Measurements from ENCODE around the gene NF1.
"Not testable (repeated sequence)": the region's sequence is repeated elsewhere in the genome, so short reads cannot be mapped to it uniquely, and the experiment has no call there.

Gene NF1

DNA sequence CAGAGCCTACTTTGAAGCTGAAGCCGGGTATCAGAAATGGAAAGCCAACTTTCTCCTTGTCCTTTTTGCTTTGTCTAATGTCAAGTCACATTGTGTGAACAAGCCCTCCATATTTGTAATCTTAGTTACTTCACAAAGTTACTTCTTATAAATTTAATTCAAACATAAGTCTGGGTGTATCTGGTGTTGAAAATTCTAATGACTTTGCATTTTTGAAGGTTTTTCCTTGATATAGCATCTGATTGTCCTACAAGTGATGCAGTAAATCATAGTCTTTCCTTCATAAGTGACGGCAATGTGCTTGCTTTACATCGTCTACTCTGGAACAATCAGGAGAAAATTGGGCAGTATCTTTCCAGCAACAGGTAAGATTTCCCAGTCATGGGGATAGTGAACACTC, 165.4 kb downstream of the NF1 start:
- DNase-seq (ENCODE audit: low read depth): no peak

DNA sequence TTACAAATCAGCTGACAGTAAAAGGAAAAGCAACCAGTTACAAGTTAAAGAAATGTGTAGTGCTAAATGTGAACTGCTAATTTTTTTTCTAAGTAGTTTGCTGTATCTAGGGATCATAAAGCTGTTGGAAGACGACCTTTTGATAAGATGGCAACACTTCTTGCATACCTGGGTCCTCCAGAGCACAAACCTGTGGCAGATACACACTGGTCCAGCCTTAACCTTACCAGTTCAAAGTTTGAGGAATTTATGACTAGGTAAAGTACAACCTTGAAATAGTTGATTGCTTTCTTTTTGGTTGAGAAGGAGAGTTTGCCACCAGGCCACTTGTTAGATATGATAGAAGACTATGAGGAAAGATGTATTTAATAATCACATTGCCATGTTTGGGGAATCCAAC, 166.8 kb downstream of the NF1 start:
- no peak for DNase-seq (ENCODE audit: low read depth)

DNA sequence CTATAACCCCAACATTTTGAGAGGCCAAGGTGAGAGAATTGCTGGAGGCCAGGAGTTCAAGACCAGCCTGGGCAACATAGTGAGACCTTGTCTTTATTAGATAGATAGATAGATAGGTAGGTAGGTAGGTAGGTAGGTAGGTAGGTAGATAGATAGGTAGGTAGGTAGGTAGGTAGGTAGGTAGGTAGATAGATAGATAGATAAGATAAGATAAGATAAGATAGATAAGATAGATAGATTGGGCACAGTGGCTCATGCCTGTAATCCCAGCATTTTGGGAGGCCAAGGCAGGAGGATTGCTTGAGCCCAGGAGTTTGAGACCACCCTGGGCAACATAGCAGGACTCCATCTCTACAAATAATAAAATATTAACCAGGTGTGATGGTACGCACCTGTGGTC, 168.1 kb downstream of the NF1 start:
- DNase-seq (ENCODE audit: low read depth): not testable (repeated sequence)

DNA sequence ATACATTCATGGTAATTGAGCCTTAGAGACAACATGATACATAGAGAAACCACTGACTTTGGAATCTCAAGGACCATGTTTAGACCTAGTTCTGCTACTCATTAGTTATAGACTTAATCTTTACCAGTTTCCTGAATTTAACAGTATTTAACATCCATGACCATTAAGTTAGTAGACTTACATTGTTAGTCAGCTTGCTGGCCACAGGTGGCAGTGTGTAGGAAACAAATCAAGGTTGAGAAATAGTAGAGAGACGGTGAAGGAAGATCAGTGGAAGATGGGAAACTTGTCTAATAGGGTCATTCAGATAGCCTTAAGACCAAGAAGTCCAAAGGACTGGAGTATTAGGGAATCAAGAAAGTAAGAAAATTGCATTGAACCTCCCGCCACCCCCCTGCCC, 171.3 kb downstream of the NF1 start:
- DNase-seq (ENCODE audit: low read depth): no peak

GRCh38 chr17:31269036-31269577, 174.3 kb downstream of the NF1 start:
- DNase-seq (ENCODE audit: low read depth): no peak

DNA sequence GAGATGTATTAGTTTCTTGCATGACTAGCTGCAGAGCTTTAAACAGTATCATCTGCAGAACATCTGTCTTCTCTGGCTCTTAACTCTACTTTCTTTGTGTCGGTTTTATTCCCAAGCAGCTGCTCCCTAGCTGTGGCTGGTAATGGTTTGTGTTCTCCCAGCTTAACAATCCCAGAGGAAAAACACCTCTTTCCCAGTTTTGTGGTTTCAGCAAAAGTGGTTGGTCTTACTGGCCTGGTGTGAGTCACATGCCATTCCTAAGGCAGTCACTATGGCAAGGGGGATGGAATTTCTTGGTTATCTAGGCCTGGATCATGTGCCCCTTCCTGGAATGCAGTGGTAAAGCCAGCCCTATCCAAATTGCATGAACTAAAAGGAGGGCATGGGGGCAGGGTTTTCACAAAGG, 174.8 kb downstream of the NF1 start:
- DNase-seq (ENCODE audit: low read depth): no peak

DNA sequence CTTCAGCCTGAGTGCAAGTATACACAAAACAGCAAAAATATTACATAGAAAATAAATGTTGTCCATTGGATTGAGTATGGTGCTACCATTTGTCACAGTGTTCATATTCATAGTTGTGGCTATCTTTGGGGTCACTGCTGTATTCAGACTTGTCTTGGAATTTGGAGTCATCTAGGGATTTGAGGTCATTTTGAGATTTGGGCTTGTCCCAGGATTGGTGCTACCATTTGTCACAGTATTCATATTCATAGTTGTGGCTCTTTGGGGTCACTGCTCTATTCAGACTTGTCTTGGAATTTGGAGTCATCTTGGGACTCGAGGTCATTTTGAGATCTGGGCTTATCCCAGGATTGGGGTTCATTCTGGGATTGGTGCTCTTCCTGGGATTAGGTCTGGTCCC, 177.5 kb downstream of the NF1 start:
- no peak for DNase-seq (ENCODE audit: low read depth)

DNA sequence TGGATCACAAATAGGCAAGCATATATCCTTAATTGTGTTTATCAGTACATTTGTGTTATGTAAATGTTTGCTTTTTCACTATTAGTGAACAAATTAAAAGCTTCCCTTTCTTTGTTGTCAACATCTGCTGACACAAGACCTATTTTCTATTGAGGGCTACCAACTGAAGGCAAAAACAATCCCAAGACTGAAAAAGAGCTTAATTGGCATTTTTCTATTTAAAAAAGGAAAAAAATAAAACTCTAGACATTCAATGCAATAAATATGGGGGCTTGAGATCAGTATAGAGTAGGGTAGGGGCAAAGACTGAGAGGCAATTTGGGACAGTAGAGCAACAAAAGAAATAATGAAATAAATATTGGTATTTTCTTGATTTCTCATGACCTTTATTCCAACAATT, 178.0 kb downstream of the NF1 start:
- DNase-seq (ENCODE audit: low read depth): no peak

DNA sequence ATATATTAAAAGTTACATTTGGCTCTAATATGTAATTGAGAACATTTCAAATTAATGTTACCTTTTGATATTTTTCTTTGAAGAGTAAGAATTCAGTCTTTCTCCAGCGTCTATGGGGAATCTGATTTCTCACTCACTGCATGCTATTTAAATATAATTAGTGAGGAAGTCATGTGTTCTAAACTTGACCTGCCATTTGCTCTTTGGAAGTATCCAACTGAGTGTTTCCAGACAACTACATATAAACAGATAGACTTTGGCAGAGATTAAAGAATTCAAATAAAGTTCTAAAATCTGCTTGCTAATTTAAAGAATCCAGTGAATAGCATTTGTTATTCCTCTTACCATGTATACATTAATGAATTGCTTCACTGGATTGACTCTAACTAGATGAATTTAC, 178.7 kb downstream of the NF1 start:
- no peak for DNase-seq (ENCODE audit: low read depth)

GRCh38 chr17:31274252-31274651, 179.5 kb downstream of the NF1 start:
- DNase-seq (ENCODE audit: low read depth): no peak

- DNase-seq (ENCODE audit: low read depth): no peak
These were observed 180.3 kb downstream of the NF1 start for GRCh38 chr17:31275116-31275515.

DNA sequence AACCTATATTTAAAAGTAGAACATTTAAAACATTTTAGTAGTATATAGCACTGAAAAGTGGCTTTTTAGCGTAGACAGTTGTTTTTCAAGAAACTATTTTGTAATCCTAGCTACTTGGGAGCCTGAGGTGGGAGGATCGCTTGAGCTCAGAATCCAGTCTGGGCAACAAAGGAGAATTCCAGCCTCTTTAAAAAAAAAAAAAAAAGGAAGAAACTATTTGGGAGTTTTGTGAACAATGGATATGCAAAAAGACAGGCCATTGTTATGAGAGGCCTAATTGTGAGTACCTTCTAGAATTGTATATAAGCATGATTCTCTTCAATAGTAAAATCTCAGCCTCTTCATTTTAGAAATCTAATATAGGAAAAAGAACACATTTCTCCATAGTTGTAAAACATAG, 184.6 kb downstream of the NF1 start:
- DNase-seq (ENCODE audit: low read depth): no peak

DNA sequence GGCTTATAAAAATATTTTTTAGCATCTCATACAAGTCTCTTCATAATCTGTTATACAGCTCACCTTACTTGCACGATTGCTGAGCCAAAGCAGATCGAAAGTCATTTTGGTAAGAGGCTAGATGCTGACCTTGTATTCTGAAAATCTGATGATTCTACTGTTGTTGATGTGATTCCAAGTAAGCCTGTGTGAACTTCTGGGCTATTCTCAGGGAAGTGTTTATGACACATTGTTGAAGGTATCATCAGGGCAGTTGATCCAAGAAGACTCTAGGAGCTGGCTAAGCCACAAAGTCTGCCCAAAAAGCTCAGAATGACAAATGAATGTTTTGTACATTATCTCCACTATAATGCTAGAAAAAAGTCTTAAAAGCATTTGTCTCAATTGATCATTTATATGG, 186.3 kb downstream of the NF1 start:
- no peak for DNase-seq (ENCODE audit: low read depth)

GRCh38 chr17:31283841-31284240, 189.1 kb downstream of the NF1 start:
- DNase-seq (ENCODE audit: low read depth): no peak

DNA sequence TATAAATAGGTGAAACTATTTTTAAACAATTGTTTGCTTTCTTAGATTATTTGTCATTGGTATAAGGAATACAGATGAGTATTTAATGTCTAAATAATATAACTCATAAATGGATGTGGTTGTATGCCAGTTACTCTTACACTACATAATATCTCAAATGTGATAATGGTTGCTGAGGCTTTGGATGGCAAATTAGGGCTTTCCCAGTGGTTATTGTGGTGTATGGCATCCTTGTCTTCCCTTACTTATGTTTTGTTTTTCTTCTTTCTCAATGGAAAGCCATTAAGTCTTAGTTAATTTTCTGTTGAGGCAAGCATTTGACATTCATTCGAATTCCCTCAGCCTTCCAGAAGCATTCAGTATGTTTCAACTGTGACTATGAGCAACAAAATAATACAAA, 191.8 kb downstream of the NF1 start:
- no peak for DNase-seq (ENCODE audit: low read depth)

- DNase-seq (ENCODE audit: low read depth): not testable (repeated sequence)
These were observed 193.2 kb downstream of the NF1 start for GRCh38 chr17:31287932-31288331.

- DNase-seq (ENCODE audit: low read depth): no peak
These were observed 195.0 kb downstream of the NF1 start for GRCh38 chr17:31289790-31290189.

- DNase-seq (ENCODE audit: low read depth): no peak
These were observed 197.0 kb downstream of the NF1 start for GRCh38 chr17:31291820-31292219.

GRCh38 chr17:31293581-31293980, 198.8 kb downstream of the NF1 start:
- DNase-seq (ENCODE audit: low read depth): no peak

DNA sequence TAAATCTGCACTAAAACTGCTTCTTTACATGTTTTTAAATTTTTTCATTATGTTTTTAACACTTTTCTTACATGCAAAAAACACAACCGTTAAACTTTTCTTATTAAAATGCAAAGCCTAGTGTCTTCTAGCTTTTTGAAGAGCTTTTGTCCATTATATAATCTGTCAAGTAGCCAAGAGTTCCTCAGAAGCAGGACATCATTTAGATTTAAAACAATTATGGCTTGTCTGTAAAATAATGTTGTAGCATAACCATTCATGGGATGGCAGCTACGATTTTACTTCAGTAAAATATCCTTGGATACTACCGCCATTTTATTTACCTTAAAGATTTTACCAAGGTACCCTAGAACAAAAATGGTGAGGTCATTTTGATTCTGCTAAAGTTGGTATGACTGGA, 199.5 kb downstream of the NF1 start:
- DNase-seq (ENCODE audit: low read depth): no peak

DNA sequence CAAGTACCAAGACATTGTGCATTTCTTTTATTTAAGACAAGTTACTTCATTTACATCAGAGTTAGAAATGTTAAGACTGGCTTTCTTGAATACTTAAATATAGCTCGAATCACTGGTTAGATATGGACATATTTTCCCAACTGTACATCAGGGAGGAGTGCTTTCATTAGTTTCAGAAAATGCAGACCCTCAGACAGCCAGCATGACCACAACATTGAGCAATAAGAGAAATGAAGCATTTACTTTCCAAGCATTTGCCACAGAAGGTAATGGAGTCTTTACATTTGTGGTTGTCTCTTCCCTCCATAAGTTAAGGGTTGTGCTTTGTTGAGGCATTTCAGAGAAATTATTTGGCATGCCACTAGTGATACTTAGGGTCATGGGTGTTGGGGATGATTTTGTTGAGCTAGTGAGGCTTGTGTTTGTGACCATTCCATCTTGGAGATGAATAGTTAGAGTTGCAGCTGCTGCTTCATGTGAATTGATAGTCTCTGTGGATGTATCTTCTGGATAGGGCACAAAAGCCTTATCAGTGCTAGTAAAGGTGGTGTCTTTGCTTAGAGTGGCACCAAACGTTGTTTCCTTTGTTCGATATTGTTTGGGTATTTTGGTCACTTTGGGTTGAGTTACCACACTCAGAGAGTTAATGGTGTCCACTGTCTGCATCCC, 200.2 kb downstream of the NF1 start:
- no peak for DNase-seq (ENCODE audit: low read depth)

DNA sequence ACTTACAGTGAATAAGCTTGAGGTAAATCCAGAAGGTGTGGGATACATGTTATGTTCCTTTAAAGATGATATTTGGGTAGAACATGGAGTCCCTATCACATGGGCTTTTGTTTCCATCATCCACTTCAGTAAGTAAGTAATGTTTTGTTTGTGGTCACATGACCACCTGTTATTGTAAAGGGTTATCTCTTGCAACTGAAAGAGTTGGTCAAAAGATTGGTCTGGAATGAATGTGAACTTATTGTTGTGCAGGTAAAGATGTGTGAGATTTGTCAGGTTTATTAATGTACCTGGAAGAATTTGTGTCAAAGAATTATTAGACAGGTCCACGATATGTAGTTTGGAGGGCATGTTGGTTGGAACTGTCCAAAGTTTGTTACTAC, 200.7 kb downstream of the NF1 start:
- no peak for DNase-seq (ENCODE audit: low read depth)

DNA sequence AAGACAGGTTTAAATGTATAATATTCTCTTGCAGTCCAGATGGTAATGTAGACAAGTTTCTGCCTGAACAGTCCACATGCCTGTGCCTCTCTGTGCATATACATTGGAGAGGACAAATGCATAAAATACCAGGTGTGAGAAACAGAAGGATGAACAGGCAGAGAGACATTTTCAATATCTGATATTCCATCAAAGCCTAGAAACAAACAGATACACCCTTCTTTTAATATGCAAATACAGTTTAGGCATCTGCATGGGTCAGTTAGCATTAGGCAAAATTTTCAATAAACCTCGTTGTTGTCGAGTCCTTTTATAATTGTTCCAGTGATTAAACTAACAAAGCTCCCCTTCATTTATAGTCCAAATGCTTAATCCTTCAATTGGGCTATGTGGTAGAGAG, 201.4 kb downstream of the NF1 start:
- DNase-seq (ENCODE audit: low read depth): no peak

DNA sequence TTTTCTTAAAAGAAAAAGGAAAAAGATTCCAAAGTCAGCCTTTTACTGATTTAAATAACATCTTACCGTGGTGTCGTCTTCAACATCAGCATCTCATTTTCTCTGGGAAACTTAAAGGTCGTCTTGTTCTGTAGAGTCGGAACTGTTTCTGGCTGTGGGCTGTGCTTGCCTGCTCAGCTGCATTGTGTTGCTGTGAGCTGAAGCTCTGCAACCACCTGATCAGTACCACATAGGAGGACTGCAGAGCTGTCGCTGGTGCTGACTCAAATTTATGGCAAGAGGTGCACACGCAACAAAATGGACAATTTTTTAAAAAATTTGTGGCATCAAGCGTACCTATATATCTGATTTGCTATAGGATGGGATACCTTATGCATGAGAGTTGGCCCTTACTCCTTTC, 202.3 kb downstream of the NF1 start, which contains the start of gene OMG:
Gene OMG, minus strand, starts transcription at position 150 of the 400 bp plus-strand sequence. CDS start 908 bp downstream, outside the sequence.
- DNase-seq (ENCODE audit: low read depth): no peak

All from T-helper 22 cell (primary cell).